Neural cell (in vitro differentiated cells): ENCODE results near the gene RFX5. TPM values are rescaled to one million over a fixed set of nuclear protein-coding genes. Genes with fewer than 3 reads are reported as not detected.

Source experiments
- H2AFZ ChIP-seq: fragments of 200-600, 300-800 bp; sonication (generic), shearing (Covaris generic); 2 replicates; pipeline ENCODE4 v1.6.0; 2014; ENCODE audit warnings: low read depth, mild to moderate bottlenecking, antibody characterized with exemption, low read length, moderate library complexity
- H3F3A ChIP-seq: fragments of 200-600 bp; shearing (Covaris generic); 2 replicates; pipeline ENCODE4 v1.6.1; 2016; ENCODE audit warnings: mild to moderate bottlenecking, moderate library complexity, mixed read lengths, antibody characterized with exemption, low read length; ENCODE audit not compliant: insufficient read depth, poor library complexity, severe bottlenecking
- H3K27ac ChIP-seq: fragments of 200-600, 300-800 bp; sonication (generic), shearing (Covaris generic); 2 replicates; pipeline ENCODE4 v1.5.1; 2014; ENCODE audit warnings: mild to moderate bottlenecking, low read length, moderate library complexity
- H3K27me3 ChIP-seq: fragments of 300-800, 200-600 bp; sonication (generic), shearing (Covaris generic); 2 replicates; pipeline ENCODE4 v1.6.0; 2014; ENCODE audit warnings: mild to moderate bottlenecking, low read depth, low read length, moderate library complexity; ENCODE audit not compliant: insufficient read depth
- H3K36me3 ChIP-seq: fragments of 300-800, 200-600 bp; sonication (generic), shearing (Covaris generic); 2 replicates; pipeline ENCODE4 v1.5.1; 2014; ENCODE audit warnings: mild to moderate bottlenecking, antibody characterized with exemption, low read length, moderate library complexity; ENCODE audit not compliant: insufficient read depth
- H3K4me2 ChIP-seq: fragments of 300-800, 200-600 bp; sonication (generic), shearing (Covaris generic); 2 replicates; pipeline ENCODE4 v1.6.0; 2014; ENCODE audit warnings: mild to moderate bottlenecking, low read length
- H3K4me3 ChIP-seq: fragments of 300-800, 200-600 bp; sonication (generic), shearing (Covaris generic); 2 replicates; pipeline ENCODE4 v1.5.1; 2014; ENCODE audit warnings: mild to moderate bottlenecking, low read length, moderate library complexity
- H3K79me2 ChIP-seq: fragments of 200-600 bp; shearing (Covaris generic); replicated peaks from 2 replicates; pipeline ENCODE4 v1.6.0; 2014; ENCODE audit warnings: mild to moderate bottlenecking, low read length, moderate library complexity; ENCODE audit not compliant: insufficient read depth
- H3K9ac ChIP-seq: fragments of 300-800, 200-600 bp; sonication (generic), shearing (Covaris generic); 2 replicates; pipeline ENCODE4 v1.6.1; 2016; ENCODE audit warnings: mild to moderate bottlenecking, low read length, mixed read lengths
- H3K9me2 ChIP-seq: fragments of 200-600 bp; shearing (Covaris generic); 2 replicates; pipeline ENCODE4 v1.6.1; 2016; ENCODE audit warnings: mild to moderate bottlenecking, low read length, mixed read lengths; ENCODE audit not compliant: insufficient read depth
- H3K9me3 ChIP-seq: fragments of 200-600, 300-800 bp; sonication (generic), shearing (Covaris generic); 2 replicates; pipeline ENCODE4 v1.6.1; 2016; ENCODE audit warnings: mild to moderate bottlenecking, mixed run types, low read length, moderate library complexity, mixed read lengths
- H4K20me1 ChIP-seq: fragments of 200-600 bp; shearing (Covaris generic); 2 replicates; pipeline ENCODE4 v1.6.1; 2016; ENCODE audit warnings: mild to moderate bottlenecking, mixed run types; ENCODE audit not compliant: insufficient read depth
- EP300 ChIP-seq: fragments of 450-650 bp; conservative IDR thresholded peaks from 2 replicates; pipeline ENCODE4 v1.6.1; 2014; ENCODE audit warnings: antibody characterized with exemption, mild to moderate bottlenecking, moderate library complexity; ENCODE audit not compliant: poor library complexity, severe bottlenecking
- EZH2 ChIP-seq: fragments of 200-600, 300-800 bp; shearing (Covaris generic), sonication (generic); IDR thresholded peaks from 2 replicates; pipeline ENCODE4 v1.6.1; 2014; ENCODE audit warnings: antibody characterized with exemption, low read length, borderline replicate concordance, mild to moderate bottlenecking; ENCODE audit not compliant: insufficient read depth, poor library complexity, severe bottlenecking
- MXI1 ChIP-seq: fragments of 450-650 bp; conservative IDR thresholded peaks from 2 replicates; pipeline ENCODE4 v1.6.1; 2014; ENCODE audit warnings: antibody characterized with exemption, mild to moderate bottlenecking; ENCODE audit not compliant: poor library complexity, severe bottlenecking
- POLR2AphosphoS5 ChIP-seq: IDR thresholded peaks from 2 replicates; pipeline ENCODE4 v1.6.1; 2012
- RAD21 ChIP-seq: fragments of 450-650 bp; conservative IDR thresholded peaks from 2 replicates; pipeline ENCODE4 v1.6.1; 2014; ENCODE audit warnings: antibody characterized with exemption, mild to moderate bottlenecking, moderate library complexity
- REST ChIP-seq: IDR thresholded peaks from 2 replicates; pipeline ENCODE4 v1.6.1; 2012; ENCODE audit warnings: borderline replicate concordance
- SMC3 ChIP-seq: fragments of 450-650 bp; conservative IDR thresholded peaks from 2 replicates; pipeline ENCODE4 v1.6.1; 2014; ENCODE audit warnings: antibody characterized with exemption, mild to moderate bottlenecking, moderate library complexity; ENCODE audit not compliant: poor library complexity
- TAF1 ChIP-seq: IDR thresholded peaks from 2 replicates; pipeline ENCODE4 v1.6.1; 2012; ENCODE audit warnings: low read depth
- polyA plus RNA-seq: library from polyadenylated mRNA; depleted of rRNA; stranded (reverse); fragments of >200 nt; gene quantifications from 2 replicates; pipeline ENCODE4 v1.2.3, GENCODE V29; 2014
- TF ChIP-seq, protein P1 (sequence below): fragments of 450-650 bp; IDR thresholded peaks from 2 replicates; pipeline ENCODE4 v1.5.1; 2014; ENCODE audit warnings: antibody characterized with exemption, mild to moderate bottlenecking, moderate library complexity; ENCODE audit not compliant: poor library complexity, severe bottlenecking

The RFX5 gene
- polyA plus RNA-seq, 1 donor from 2014 or later: 36.7 TPM

- H4K20me1 ChIP-seq: no peaks in the 10 kb centered on the region
- H3K4me3 ChIP-seq: no peak overlapping the region
- no peaks in the 10 kb centered on the region for H3K36me3 ChIP-seq
- no peak overlapping the region for H3K4me2 ChIP-seq
- no peak overlapping the region for H3K27ac ChIP-seq
- H3K9ac ChIP-seq: no peak overlapping the region
- no peaks in the 10 kb centered on the region for H3F3A ChIP-seq
- TF ChIP-seq REST: no peak
- no peaks in the 10 kb centered on the region for H3K9me2 ChIP-seq
- no peaks in the 10 kb centered on the region for H3K27me3 ChIP-seq
- H2AFZ ChIP-seq: no peak overlapping the region
- no peaks in the 10 kb centered on the region for H3K79me2 ChIP-seq
- no peaks in the 10 kb centered on the region for H3K9me3 ChIP-seq
Measured at GRCh38 chr1:151334822-151335221, 12.2 kb downstream of the RFX5 start.

GRCh38 chr1:151327903-151328674 is 19.0 kb downstream of the RFX5 start:
- H3K27ac ChIP-seq: peak overlapping the region; percentile 89
- no peaks in the 10 kb centered on the region for H3K9me3 ChIP-seq
- H3K79me2 ChIP-seq: peaks cover 16% of the 10 kb centered on the region
- peaks cover 7% of the 10 kb centered on the region for H3K36me3 ChIP-seq
- H2AFZ ChIP-seq: peak overlapping the region; percentile 41
- no peaks in the 10 kb centered on the region for H3K27me3 ChIP-seq
- H3F3A ChIP-seq: no peaks in the 10 kb centered on the region
- TF ChIP-seq EZH2 (no peak), SMC3 (no peak), TAF1 (no peak), EP300 (no peak), REST (no peak), POLR2AphosphoS5 (no peak), MXI1 (no peak), RAD21 (no peak)
- TF ChIP-seq, protein P1, sequence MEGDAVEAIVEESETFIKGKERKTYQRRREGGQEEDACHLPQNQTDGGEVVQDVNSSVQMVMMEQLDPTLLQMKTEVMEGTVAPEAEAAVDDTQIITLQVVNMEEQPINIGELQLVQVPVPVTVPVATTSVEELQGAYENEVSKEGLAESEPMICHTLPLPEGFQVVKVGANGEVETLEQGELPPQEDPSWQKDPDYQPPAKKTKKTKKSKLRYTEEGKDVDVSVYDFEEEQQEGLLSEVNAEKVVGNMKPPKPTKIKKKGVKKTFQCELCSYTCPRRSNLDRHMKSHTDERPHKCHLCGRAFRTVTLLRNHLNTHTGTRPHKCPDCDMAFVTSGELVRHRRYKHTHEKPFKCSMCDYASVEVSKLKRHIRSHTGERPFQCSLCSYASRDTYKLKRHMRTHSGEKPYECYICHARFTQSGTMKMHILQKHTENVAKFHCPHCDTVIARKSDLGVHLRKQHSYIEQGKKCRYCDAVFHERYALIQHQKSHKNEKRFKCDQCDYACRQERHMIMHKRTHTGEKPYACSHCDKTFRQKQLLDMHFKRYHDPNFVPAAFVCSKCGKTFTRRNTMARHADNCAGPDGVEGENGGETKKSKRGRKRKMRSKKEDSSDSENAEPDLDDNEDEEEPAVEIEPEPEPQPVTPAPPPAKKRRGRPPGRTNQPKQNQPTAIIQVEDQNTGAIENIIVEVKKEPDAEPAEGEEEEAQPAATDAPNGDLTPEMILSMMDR: no peak
- H3K4me2 ChIP-seq: peak overlapping the region; percentile 54
- H3K9ac ChIP-seq: peak overlapping the region; percentile 77
- H3K9me2 ChIP-seq: no peaks in the 10 kb centered on the region
- H3K4me3 ChIP-seq: peak overlapping the region; percentile 89
- H4K20me1 ChIP-seq: no peaks in the 10 kb centered on the region
